Stimulated activated CD8-positive, alpha-beta memory T cell treated with anti-CD3 and anti-CD28 coated beads, Interleukin-4, amount 100 ng/mL, for 48 hours (primary cell): ENCODE results near the gene SHBG.
A peak's percentile ranks its signal among the peaks of the same experiment; 100 is the strongest.
"Not testable (repeated sequence)": the region's sequence is repeated elsewhere in the genome, so short reads cannot be mapped to it uniquely, and the experiment has no call there.

Experiments used
- DNase-seq: peaks from one replicate; pipeline ENCODE4 v3.0.0-alpha.2; 2020

The SHBG gene

DNA sequence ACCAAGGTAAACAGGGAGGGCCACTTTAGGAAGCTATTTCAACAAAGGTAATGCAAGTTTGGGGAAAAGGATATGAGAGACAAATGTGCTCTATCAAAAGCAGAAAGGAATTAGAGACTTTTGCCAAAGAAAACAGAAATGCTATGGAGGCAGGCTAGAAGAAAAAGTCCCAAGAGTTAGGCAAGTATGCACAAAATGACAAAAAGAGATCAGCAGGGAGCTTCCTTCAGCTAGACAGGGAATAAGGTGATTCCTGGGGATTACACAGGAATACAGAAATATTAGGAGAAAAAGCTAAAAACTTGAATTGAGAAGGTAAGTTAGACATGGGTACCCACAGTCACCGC is 17.7 kb upstream of the SHBG start:
- no peak for DNase-seq

GRCh38 chr17:7613769-7614424 is 16.0 kb upstream of the SHBG start:
- DNase-seq: no peak

- peak; percentile 99 for DNase-seq
Observed at GRCh38 chr17:7614425-7615264, 15.3 kb upstream of the SHBG start, which contains the start of gene FXR2. TSS of gene FXR2 (minus strand) at chr17:7614897. CDS start at chr17:7614532, 365 bp downstream.

- DNase-seq: no peak
Observed at GRCh38 chr17:7615265-7615747, 14.6 kb upstream of the SHBG start.

DNA sequence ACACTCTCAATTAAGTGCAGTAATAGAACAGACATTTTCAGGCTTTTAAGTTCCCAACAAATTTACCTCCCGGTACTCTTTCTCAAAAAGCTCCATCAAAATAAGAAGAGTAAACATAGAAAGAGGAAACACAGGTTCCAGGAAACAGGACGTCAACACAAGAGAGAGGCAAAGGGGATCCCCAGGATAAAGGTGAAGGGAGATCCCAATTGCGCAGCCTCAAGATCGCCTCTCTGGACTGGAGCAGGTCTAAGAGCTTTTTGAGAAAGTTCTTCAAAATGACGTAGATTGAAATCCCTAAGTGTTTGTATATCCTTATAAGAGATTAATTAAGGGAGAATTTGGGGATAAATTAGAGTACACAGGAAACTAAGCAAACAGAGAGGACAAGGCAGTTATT is 11.3 kb upstream of the SHBG start:
- no peak for DNase-seq

- DNase-seq: no peak
Observed at GRCh38 chr17:7620835-7621234, 9.1 kb upstream of the SHBG start.

DNA sequence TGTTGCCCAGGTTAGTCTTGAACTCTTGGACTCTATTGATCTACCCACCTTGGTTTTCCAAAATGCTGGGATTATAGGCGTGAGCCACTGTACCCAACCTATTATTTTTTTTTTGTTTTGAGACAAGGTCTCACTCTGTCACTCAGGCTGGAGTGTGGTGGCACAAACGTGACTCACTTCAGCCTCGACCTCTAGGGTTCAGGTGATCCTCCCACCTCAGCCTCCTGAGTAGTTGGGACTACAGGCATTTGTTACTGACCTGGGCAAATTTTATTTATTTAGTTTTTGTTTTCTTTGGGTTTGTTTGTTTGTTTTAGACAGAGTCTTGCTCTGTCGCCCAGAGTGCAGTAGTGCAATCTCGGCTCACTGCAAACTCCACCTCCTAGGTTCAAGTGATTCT is 6.3 kb upstream of the SHBG start:
- DNase-seq: no peak

GRCh38 chr17:7625749-7626148 is 4.2 kb upstream of the SHBG start:
- not testable (repeated sequence) for DNase-seq

DNA sequence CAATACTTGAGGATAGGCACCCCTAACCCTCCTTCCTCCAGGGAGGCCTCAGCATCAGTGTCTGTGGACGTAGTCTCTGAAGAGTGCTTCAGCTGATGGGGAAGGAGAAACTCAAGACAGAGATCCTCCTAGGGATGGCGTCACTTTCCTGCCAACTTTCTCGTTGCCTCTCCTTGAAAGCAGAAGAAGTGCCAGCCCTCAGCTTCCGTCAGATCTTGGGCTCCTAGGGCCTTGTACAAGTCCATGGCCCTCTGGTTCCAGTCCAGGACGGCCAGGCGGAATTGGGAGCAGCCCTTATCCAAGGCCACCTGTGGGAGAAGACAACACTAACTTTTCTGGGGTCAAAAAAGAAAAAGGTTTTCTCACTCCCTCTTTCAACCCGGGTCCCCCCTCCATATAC is 3.6 kb upstream of the SHBG start:
- DNase-seq: no peak

DNA sequence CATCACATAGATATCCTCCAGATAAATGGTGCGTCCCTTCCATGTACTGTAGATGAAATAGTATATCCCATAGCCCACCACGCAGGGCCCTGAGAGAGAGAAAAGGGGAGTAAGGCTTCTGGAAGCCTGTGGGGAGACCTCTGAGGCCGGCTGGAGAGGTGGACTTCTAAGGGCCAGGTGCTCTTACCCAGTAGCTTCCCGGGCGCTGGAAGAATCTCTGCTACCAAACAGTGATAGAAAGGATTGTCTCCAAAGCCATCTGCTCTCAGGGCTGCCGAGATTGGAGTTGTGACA is 3.0 kb upstream of the SHBG start:
- DNase-seq: no peak

- DNase-seq: peak; percentile 88
Observed at GRCh38 chr17:7627250-7628121, 2.4 kb upstream of the SHBG start, which contains the start of gene SAT2. TSS of gene SAT2 (minus strand) at chr17:7627821. CDS start at chr17:7627635, 186 bp downstream.

- DNase-seq: no peak
Observed at GRCh38 chr17:7631398-7632380, 1.8 kb downstream of the SHBG start.

DNA sequence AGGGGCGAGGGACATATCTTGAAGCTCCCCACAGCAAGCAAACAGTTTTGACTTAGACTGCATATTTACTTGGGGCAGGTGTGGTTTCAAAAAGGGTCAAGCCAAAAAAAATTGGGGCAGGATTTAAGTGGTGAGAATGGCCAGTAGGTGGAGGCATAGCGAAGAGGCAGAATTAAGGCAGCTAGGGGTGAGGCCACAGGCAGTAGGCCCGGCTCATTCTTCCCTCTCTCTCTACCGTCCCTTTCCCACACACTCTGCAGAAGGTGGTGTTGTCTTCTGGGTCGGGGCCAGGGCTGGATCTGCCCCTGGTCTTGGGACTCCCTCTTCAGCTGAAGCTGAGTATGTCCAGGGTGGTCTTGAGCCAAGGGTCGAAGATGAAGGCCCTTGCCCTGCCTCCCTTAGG is 2.6 kb downstream of the SHBG start:
- DNase-seq: no peak

- DNase-seq: no peak
Observed at GRCh38 chr17:7633093-7633492, 3.2 kb downstream of the SHBG start.

- peak; percentile 52 for DNase-seq
Observed at GRCh38 chr17:7634384-7634783, 4.4 kb downstream of the SHBG start.

DNA sequence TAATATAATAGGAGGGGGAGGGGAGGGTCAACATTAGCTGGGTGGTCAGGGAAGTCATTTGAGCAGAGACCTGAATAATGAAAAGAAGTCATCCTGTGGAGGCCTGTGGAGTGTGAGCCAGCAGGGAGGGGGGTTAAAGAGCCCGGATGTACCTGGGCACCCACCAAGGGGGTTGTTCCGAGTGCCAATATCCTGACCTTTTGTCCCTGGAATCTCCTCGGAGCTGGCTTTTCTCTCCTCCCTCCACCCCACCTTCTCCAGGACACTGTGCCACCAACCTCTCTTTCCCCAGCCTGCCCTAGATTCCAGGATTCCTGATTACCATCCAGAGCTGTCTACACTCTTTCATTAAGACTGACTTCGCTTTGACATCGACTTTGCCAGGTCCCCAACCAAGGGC is 6.2 kb downstream of the SHBG start:
- no peak for DNase-seq

DNA sequence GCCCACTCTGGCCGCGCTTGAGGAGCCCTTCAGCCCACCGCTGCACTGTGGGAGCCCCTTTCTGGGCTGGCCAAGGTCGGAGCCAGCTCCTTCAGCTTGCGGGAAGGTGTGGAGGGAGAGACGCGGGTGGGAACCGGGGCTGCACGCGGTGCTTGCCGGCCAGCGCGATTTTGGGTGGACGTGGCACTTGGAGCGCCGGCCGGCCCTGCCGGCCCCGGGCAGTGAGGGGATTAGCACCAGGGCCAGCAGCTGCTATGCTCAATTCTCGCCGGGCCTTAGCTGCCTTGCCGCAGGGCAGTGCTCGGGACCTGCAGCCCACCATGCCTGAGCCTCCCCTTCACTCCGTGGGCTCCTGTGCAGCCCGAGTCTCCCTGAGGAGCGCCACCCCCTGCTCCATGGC is 10.8 kb downstream of the SHBG start:
- no peak for DNase-seq

DNA sequence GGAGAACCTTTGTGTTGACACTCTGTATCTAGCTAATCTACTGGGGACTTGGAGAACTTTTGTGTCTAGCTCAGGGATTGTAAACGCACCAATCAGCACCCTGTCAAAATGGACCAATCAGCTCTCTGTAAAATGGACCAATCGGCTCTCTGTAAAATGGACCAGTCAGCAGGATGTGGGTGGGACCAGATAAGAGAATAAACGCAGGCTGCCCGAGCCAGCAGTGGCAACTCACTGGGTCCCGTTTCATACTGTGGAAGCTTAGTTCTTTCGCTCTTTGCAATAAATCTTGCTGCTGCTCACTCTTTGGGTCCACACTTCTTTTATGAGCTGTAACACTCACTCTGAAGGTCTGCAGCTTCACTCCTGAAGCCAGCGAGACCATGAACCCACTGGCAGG is 11.7 kb downstream of the SHBG start:
- DNase-seq: not testable (repeated sequence)

DNA sequence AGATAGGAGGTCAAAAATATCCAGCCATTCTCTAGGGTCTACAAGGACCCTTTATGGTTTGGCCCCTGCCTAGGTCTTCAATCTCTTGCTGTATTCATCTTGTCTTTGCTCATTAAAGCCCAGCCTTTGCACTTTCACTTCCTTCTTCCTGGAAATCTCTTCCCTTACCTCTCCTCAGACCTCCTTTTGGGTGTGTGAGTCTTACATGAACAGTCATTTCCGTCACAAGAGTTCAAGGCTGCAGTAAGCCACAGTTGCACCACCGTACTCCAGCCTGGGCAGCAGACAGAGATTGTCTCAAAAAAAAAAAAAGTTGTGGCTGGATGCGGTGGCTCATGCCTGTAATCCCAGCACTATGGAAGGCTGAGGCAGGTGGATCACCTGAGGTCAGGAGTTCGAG is 14.8 kb downstream of the SHBG start:
- no peak for DNase-seq

DNA sequence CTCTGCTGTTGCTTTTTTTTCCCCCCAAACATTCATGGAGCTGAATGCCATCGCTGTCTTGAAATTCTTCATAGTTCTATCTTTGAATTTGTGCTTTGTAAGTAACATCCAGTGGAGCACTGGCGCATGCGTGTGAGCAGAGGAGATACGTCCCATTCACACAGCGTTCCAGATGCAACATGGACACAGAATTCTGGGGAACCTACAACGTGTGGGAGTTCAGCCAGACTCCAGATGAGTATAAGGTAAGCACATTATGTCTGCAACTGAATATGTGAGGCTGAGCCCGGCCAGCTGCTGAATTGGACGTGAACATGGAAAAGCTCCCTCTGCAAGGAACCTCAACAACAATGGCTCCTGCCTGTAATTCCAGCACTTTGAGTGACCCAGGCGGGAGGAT is 16.5 kb downstream of the SHBG start:
- no peak for DNase-seq

DNA sequence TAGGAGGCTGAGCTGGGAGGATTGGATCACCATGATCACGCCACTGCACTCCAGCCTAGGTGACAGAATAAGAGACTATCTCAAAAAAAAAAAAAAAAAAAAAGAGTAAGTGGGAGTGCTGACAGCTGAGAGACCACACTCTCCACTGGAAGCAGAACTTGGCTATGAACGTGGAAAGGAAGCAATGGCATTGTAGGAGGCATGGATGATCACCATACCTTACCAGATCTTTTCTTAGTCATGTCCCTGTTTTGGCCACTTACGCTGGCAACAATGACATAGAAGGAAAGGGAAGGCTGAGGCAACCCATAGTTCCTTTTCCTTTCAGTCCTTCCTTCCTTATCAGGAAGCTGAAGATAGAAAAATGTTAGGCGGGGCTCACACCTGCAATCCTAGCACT is 17.1 kb downstream of the SHBG start:
- no peak for DNase-seq

- peak; percentile 82 for DNase-seq
Observed at GRCh38 chr17:7650509-7651096, 20.7 kb downstream of the SHBG start, which contains the start of gene ATP1B2. TSS of gene ATP1B2 (plus strand) at chr17:7650926. CDS start at chr17:7651519, 593 bp downstream.
